Stimulated activated CD4-positive, alpha-beta T cell treated with anti-CD3 and anti-CD28 coated beads, Interleukin-1b, Interleukin-23, amount 100 ng/mL, for 4 hours (primary cell): ENCODE results near the gene XDH.

Experiments used
- DNase-seq, 2 donors: peaks; one replicate each; pipeline ENCODE4 v3.0.0-alpha.2; 2020; ENCODE audit warnings: low read depth in 2 of 2

XDH gene

GRCh38 chr2:31402388-31402787 is 12.2 kb downstream of the XDH start:
- DNase-seq = no peak

- no peak for DNase-seq
These were observed 13.0 kb downstream of the XDH start for GRCh38 chr2:31401580-31401979.

GRCh38 chr2:31398881-31399280 is 15.7 kb downstream of the XDH start:
- DNase-seq = no peak

- no peak for DNase-seq
These were observed 17.4 kb downstream of the XDH start for GRCh38 chr2:31397094-31397493.

- no peak for DNase-seq
These were observed 24.2 kb downstream of the XDH start for GRCh38 chr2:31390324-31390723.

GRCh38 chr2:31388736-31389135 is 25.8 kb downstream of the XDH start:
- DNase-seq = no peak

- no peak for DNase-seq
These were observed 26.7 kb downstream of the XDH start for GRCh38 chr2:31387850-31388249.

GRCh38 chr2:31386648-31387047 is 27.9 kb downstream of the XDH start:
- DNase-seq = no peak

- DNase-seq = no peak
These were observed 28.4 kb downstream of the XDH start for GRCh38 chr2:31386172-31386571.

GRCh38 chr2:31384771-31385276 is 29.7 kb downstream of the XDH start:
- DNase-seq = no peak

- DNase-seq = no peak
These were observed 30.2 kb downstream of the XDH start for GRCh38 chr2:31384351-31384750.

- DNase-seq = no peak
These were observed 30.9 kb downstream of the XDH start for GRCh38 chr2:31383471-31384153.

GRCh38 chr2:31382452-31383120 is 32.0 kb downstream of the XDH start:
- DNase-seq = no peak

GRCh38 chr2:31381601-31382000 is 32.9 kb downstream of the XDH start:
- DNase-seq = no peak

- no peak for DNase-seq
These were observed 34.3 kb downstream of the XDH start for GRCh38 chr2:31380243-31380642.

- no peak for DNase-seq
These were observed 34.8 kb downstream of the XDH start for GRCh38 chr2:31379747-31380146.

GRCh38 chr2:31378791-31379501 is 35.6 kb downstream of the XDH start:
- DNase-seq = no peak

GRCh38 chr2:31378389-31378788 is 36.2 kb downstream of the XDH start:
- DNase-seq = no peak

- DNase-seq = no peak
These were observed 41.4 kb downstream of the XDH start for GRCh38 chr2:31373127-31373526.

- no peak for DNase-seq
These were observed 42.4 kb downstream of the XDH start for GRCh38 chr2:31372097-31372496.

GRCh38 chr2:31371691-31372090 is 42.9 kb downstream of the XDH start:
- no peak for DNase-seq

- DNase-seq = no peak
These were observed 47.8 kb downstream of the XDH start for GRCh38 chr2:31366733-31367132.
